ENCODE measurements around the gene C1RL.
A peak's percentile ranks its signal among the peaks of the same experiment; 100 is the strongest.

Gene C1RL

DNA sequence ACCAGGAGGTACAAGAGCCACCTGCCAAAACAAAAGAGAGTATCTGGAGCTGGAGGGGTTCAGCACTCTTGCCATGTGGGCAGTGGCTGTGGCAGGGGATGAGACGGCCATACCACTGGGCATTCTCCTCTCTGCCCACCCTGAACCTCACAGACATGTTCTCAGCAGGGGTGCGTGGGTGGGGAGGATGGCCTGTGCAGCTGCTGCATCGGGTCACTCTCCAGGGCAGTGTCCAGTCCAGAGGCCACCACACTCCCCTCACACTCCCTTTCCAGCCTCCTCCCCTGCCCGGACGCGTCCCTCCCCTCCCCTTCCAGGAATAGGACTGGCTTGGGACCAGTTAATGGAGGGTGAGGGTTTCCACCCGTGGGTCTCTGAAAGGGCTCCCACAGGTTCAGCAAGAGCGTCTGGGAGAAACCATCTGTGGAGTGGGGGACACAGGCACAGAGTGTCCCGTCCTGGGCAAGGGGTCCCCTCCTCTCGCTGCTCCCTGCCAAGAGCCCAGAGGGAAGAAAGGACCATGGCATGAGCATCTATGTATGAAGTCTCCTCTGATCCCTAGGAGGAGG, 17.3 kb downstream of the C1RL start:
- peaks cover 14% of the 10 kb centered on the region for H3K4me1 Mint-ChIP-seq
- no peaks in the 10 kb centered on the region for H3K36me3 Mint-ChIP-seq (ENCODE audit: low read depth)
- TF ChIP-seq, protein P1, sequence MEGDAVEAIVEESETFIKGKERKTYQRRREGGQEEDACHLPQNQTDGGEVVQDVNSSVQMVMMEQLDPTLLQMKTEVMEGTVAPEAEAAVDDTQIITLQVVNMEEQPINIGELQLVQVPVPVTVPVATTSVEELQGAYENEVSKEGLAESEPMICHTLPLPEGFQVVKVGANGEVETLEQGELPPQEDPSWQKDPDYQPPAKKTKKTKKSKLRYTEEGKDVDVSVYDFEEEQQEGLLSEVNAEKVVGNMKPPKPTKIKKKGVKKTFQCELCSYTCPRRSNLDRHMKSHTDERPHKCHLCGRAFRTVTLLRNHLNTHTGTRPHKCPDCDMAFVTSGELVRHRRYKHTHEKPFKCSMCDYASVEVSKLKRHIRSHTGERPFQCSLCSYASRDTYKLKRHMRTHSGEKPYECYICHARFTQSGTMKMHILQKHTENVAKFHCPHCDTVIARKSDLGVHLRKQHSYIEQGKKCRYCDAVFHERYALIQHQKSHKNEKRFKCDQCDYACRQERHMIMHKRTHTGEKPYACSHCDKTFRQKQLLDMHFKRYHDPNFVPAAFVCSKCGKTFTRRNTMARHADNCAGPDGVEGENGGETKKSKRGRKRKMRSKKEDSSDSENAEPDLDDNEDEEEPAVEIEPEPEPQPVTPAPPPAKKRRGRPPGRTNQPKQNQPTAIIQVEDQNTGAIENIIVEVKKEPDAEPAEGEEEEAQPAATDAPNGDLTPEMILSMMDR (IDR thresholded peaks at IDR 0.05; ENCODE audit: unreplicated experiment in 3 of 3) = no peak
- peak overlapping the region; percentile 82 to 93 (median 93) for H3K27ac Mint-ChIP-seq
- peak overlapping the region; percentile 84 to 92 (median 90) for H3K4me3 Mint-ChIP-seq
- H3K9me3 Mint-ChIP-seq = no peaks in the 10 kb centered on the region
- H3K27me3 Mint-ChIP-seq (ENCODE audit: low read depth) = peaks cover 3% of the 10 kb centered on the region

DNA sequence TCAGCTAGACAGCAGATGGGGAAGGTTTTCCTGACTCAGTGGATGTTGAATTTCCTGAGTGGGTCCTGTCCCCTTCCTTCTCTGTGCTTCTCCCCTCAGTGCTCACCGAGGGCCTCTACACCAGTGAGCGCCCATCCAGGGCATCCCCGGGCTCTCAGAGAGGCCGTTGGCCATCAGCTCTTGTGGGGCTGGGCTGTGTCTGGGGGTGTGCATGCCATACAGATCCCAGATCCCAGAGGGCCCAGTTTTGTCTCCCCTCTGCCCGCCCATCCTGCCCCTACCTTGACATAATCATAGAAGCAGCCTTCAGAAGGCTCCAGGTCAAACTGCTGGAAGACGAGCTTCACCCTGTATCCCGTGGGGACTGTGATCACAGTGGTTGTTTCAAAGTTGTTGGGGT, 17.8 kb downstream of the C1RL start:
- peak overlapping the region; percentile 68 to 92 (median 76) for H3K4me3 Mint-ChIP-seq
- H3K27me3 Mint-ChIP-seq (ENCODE audit: low read depth) = peaks cover 3% of the 10 kb centered on the region
- TF ChIP-seq, protein P1 (IDR thresholded peaks at IDR 0.05; ENCODE audit: unreplicated experiment in 3 of 3) = no peak
- no peaks in the 10 kb centered on the region for H3K9me3 Mint-ChIP-seq
- H3K4me1 Mint-ChIP-seq = peaks cover 14% of the 10 kb centered on the region
- peak overlapping the region in 1 of 3 experiments; percentile 51 for H3K27ac Mint-ChIP-seq
- H3K36me3 Mint-ChIP-seq (ENCODE audit: low read depth) = no peaks in the 10 kb centered on the region

DNA sequence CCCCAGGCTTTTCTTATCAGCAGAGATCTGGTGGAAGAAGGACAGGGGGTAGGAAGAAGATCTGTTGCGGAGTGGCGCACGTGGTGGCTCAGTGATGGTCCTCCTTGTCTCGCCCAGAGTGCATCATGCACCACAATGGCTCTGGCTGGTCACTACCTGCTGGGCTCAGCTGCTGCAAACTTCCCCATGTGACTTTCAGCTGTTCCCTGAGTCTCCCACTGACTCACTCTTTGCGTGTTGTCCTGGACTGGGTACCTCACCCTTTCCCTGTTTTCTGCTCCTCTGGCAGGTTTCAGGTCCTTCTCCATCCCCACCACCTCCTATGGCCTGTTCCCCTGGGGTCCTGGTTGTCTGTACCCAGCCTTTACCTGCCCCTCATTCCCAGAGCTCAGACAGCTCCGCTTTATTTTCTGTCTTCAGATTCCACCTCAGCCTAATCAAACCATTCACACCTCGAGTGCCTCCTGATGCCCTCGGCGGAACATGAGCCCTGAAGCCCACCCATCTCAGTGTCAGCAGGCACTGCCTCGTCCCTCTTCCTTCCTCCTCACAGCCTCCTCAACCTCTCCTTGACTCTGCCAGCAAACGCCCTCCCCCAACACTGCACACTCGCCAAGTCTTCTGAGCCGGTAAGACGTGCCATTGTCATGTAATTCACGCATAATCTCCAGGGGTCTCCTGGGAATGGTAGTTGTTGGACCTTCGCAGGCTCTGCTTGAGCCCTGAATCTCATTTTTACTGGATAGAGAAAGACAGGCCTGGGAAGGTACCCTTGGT, 18.6 kb downstream of the C1RL start:
- H3K36me3 Mint-ChIP-seq (ENCODE audit: low read depth) = no peaks in the 10 kb centered on the region
- H3K4me1 Mint-ChIP-seq = peaks cover 14% of the 10 kb centered on the region
- no peak overlapping the region for H3K27ac Mint-ChIP-seq
- TF ChIP-seq, protein P1 (IDR thresholded peaks at IDR 0.05; ENCODE audit: unreplicated experiment in 3 of 3) = no peak
- H3K4me3 Mint-ChIP-seq = peak overlapping the region in 1 of 3 experiments; percentile 7
- peaks cover 3% of the 10 kb centered on the region for H3K27me3 Mint-ChIP-seq (ENCODE audit: low read depth)
- H3K9me3 Mint-ChIP-seq = no peaks in the 10 kb centered on the region

DNA sequence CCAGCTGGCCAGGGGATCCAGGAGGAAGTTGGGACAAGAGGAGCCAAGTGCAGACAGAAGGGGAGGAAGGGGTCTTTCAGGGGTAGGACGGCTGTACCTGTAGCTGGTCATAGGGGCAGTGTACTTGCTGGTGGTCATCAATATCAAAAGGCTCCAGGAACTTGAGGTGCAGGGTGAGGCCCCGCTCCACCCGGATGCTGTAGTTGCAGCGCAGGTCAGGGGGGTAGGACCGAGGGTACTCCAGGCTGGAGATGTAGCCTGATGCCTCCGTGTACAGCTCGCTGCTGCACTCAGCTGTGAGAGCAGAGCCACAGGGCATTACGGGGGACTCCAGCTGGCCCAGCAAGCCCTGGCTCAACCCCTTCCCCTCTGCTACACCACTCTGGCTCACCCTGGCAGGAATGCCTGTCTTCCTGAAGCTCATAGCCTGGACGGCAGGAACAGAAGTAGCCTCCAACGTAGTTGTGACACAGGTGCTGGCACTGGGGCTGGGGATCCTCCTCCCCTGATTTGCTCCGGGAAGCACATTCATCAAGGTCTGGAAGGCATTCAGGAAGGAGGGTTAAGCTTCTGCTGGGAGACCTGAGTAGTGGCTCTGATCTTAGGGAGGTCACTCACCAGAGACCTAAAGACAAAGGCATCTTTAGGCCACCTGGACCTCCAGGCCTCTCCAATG, 19.7 kb downstream of the C1RL start:
- no peaks in the 10 kb centered on the region for H3K9me3 Mint-ChIP-seq
- TF ChIP-seq, protein P1 (IDR thresholded peaks at IDR 0.05; ENCODE audit: unreplicated experiment in 3 of 3) = no peak
- peaks cover 3% of the 10 kb centered on the region for H3K27me3 Mint-ChIP-seq (ENCODE audit: low read depth)
- no peaks in the 10 kb centered on the region for H3K36me3 Mint-ChIP-seq (ENCODE audit: low read depth)
- no peak overlapping the region for H3K27ac Mint-ChIP-seq
- H3K4me1 Mint-ChIP-seq = peaks cover 14% of the 10 kb centered on the region
- no peak overlapping the region for H3K4me3 Mint-ChIP-seq

DNA sequence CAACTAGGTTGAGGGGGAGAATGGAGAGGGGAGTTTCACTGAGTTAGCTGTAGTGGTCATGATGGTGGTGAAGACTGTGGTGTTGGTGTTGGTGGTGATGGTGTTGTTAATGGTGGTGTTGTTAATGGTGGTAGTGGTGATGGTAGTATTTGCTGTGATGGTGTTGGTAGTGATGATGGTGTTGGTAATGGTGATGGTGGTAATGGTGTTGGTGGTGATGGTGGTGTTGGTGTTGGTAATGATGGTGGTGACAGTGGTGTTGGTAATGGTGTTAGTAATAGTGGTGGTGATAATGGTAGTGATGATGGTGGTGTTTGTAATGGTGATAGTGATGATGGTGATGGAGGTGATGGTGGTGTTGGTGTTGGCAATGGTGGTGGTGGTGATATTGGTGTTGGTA, 25.9 kb downstream of the C1RL start:
- Mint-ChIP-seq H3K4me3 (no peak overlapping the region), H3K4me1 (no peaks in the 10 kb centered on the region), H3K9me3 (peaks cover 4% of the 10 kb centered on the region), H3K27ac (no peak overlapping the region), H3K27me3 (ENCODE audit: low read depth) (no peaks in the 10 kb centered on the region), H3K36me3 (ENCODE audit: low read depth) (peaks cover 11% of the 10 kb centered on the region)
- TF ChIP-seq, protein P1 (IDR thresholded peaks at IDR 0.05; ENCODE audit: unreplicated experiment in 3 of 3) = no peak

All from nephron (organoid).